ENCODE data around the gene KCNJ8. TPM values are rescaled to one million over a fixed set of nuclear protein-coding genes. Genes with fewer than 3 reads are reported as not detected.
"Not testable (repeated sequence)": the region's sequence is repeated elsewhere in the genome, so short reads cannot be mapped to it uniquely, and the experiment has no call there.

KCNJ8 gene
- total and polyA plus RNA-seq, 3 donors from 2014 or later = 2.0 to 3.3 (median 2.2) TPM

GRCh38 chr12:21797539-21797938, 23.0 kb upstream of the KCNJ8 start:
- WGBS, 2 donors = 80 to 92% methylated on average over 1 of the region's 1 CpG
- H3K36me3 ChIP-seq (ENCODE audit: low read depth, missing control alignments) = no peaks in the 10 kb centered on the region

DNA sequence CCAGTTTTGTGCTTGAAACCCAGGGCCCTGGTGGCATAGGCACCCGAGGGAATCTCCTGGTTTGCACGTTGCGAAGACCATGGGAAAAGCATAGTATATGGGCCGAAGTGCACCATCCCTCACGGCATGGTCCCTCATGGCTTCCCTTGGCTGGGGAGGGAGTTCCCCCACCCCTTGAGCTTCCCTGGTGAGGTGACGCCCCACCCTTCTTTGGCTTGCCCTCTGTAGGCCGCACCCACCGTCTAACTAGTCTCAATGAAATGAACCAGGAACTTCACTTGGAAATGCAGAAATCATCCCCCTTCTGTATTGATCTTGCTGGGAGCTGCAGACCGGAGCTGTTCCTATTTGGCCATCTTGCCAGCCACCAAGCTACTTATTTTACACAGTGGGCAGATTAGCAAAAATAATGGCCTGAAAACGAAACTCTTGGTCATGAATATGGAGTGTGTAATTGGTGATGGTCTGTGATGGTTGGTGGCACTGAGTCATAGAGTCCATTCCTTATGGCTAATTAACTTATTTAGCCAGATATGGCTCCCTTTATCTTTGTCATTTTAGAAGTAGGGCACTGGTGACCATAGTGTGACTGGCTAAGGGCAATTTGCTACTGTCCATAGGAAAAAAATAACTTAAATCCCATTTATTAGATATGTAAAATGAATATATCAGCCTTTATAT, 21.3 kb upstream of the KCNJ8 start:
- H3K4me1 ChIP-seq = no peaks in the 10 kb centered on the region
- H3K27me3 ChIP-seq = no peaks in the 10 kb centered on the region
- H3K27ac ChIP-seq = no peak overlapping the region
- no peak for TF ChIP-seq CTCF (IDR thresholded peaks at IDR 0.05)
- TF ChIP-seq POLR2A (IDR thresholded peaks at IDR 0.05) = no peak
- WGBS, 2 donors = 97 to 98% methylated on average over 10 of the region's 10 CpGs
- H3K9me3 ChIP-seq = no peaks in the 10 kb centered on the region
- intact Hi-C loops (cut with DNase I; ENCODE audit: low total_unique reads) = no loop called here
- no peak overlapping the region for H3K4me3 ChIP-seq
- no peaks in the 10 kb centered on the region for H3K36me3 ChIP-seq (ENCODE audit: low read depth, missing control alignments)
- no peak for DNase-seq

More at GRCh38 chr12:21797539-21797938, 23.0 kb upstream of the KCNJ8 start:
- Histone ChIP-seq H3K4me1 (no peaks in the 10 kb centered on the region), H3K4me3 (no peak overlapping the region), H3K27me3 (no peaks in the 10 kb centered on the region), H3K9me3 (no peaks in the 10 kb centered on the region), H3K27ac (no peak overlapping the region)
- DNase-seq = no peak
- TF ChIP-seq CTCF (IDR thresholded peaks at IDR 0.05) (no peak), POLR2A (IDR thresholded peaks at IDR 0.05) (no peak)
- intact Hi-C loops (cut with DNase I; ENCODE audit: low total_unique reads) = no loop called here

DNA sequence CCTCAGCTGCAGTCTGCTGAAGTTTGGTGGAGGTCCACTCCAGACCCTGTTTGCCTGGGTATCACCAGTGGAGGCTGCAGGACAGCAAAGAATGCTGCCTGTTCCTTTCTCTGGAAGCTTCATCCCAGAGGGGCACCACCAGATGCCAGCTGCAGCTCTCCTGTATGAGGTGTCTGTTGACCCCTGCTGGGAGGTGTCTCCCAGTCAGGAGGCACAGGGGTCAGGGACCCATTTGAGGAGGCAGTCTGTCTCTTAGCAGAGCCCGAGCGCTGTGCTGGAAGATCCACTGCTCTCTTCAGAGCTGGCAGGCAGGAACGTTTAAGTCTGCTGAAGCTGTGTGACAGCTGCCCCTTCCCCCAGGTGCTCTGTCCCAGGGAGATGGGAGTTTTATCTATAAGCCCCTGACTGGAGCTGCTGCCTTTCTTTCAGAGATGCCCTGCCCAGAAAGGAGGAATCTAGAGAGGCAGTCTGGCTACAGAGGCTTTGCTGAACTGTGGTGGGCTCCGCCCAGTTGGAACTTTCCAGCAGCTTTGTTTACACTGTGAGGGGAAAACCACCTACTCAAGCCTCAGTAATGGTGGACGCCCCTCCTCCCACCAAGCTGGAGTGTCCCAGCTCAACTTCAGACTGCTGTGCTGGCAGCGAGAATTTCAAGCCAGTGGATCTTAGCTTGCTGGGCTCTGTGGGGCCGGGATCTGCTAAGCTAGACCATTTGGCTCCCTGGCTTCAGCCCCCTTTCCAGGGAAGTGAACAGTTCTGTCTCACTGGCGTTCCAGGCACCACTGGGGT, 20.5 kb upstream of the KCNJ8 start:
- H3K27ac ChIP-seq; H3K4me3 ChIP-seq; intact Hi-C loops (cut with DNase I; ENCODE audit: low total_unique reads); H3K9me3 ChIP-seq; H3K27me3 ChIP-seq; DNase-seq; H3K4me1 ChIP-seq; H3K36me3 ChIP-seq (ENCODE audit: low read depth, missing control alignments): not testable (repeated sequence)
- 90 to 91% methylated on average over 4 to 8 of the region's 8 CpGs for WGBS, 2 donors

DNA sequence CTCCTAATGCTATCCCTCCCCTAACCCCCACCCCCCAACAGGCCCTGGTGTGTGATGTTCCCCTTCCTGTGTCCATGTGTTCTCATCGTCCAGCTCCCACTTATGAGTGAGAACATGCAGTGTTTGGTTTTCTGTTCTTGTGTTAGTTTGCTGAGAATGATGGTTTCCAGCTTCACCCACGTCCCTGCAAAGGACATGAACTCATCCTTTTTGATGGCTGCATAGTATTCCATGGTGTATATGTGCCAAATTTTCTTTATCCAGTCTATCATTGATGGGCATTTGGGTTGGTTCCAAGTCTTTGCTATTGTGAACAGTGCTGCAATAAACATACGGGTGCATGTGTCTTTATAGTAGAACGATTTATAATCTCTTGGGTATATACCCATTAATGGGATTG, 15.2 kb upstream of the KCNJ8 start:
- DNase-seq; H3K4me3 ChIP-seq; H3K4me1 ChIP-seq; H3K9me3 ChIP-seq; intact Hi-C loops (cut with DNase I; ENCODE audit: low total_unique reads); H3K27ac ChIP-seq; H3K27me3 ChIP-seq; H3K36me3 ChIP-seq (ENCODE audit: low read depth, missing control alignments): not testable (repeated sequence)
- 84 to 93% methylated on average over 4 of the region's 4 CpGs for WGBS, 2 donors

- TF ChIP-seq POLR2A (IDR thresholded peaks at IDR 0.05) (no peak), CTCF (IDR thresholded peaks at IDR 0.05) (no peak)
- H3K4me1 ChIP-seq = no peaks in the 10 kb centered on the region
- no peak overlapping the region for H3K27ac ChIP-seq
- no peaks in the 10 kb centered on the region for H3K27me3 ChIP-seq
- intact Hi-C loops (cut with DNase I; ENCODE audit: low total_unique reads) = no loop called here
- H3K4me3 ChIP-seq = no peak overlapping the region
- no peak for DNase-seq
- 72 to 73% methylated on average over 7 of the region's 7 CpGs for WGBS, 2 donors
- no peaks in the 10 kb centered on the region for H3K36me3 ChIP-seq (ENCODE audit: low read depth, missing control alignments)
- no peaks in the 10 kb centered on the region for H3K9me3 ChIP-seq
Measured at GRCh38 chr12:21788089-21788983, 13.8 kb upstream of the KCNJ8 start.
